H1 (cell line): ENCODE data around the gene DPEP2NB. TPM values are rescaled to one million over a fixed set of nuclear protein-coding genes. Genes with fewer than 3 reads are reported as not detected.

Source experiments
- CTCF ChIA-PET: fragments of 300-600 bp; sonication (Branson Sonifier 250); formaldehyde crosslinking; loops from one replicate; lab custom pipeline; 2021; ENCODE audit not compliant: partially characterized antibody; lab: Charles Lee
- POLR2A ChIA-PET: fragments of 300-600 bp; sonication (Branson Sonifier 250); formaldehyde crosslinking; loops from one replicate; lab custom pipeline; 2021; ENCODE audit warnings: inconsistent platforms; ENCODE audit not compliant: partially characterized antibody; lab: Charles Lee
- DNase-seq, 2 experiments: peaks; one replicate each; pipeline versions ENCODE4 v3.0.0 to v3.0.0-alpha.2; 2010 to 2022; ENCODE audit warnings: low spot score in 2 of 2, low read depth in 1 of 2, mixed read lengths in 1 of 2
- FAIRE-seq: peaks from 2 replicates; lab custom pipeline; 2011; peaks lifted over from hg19 to GRCh38; lab: Jason Lieb, UNC
- H2AFZ ChIP-seq: 2 replicates; pipeline ENCODE4 v1.8.1; 2012; ENCODE audit warnings: low read length, inconsistent platforms
- H2AK5ac ChIP-seq: 2 replicates; pipeline ENCODE4 v1.6.1; 2013; ENCODE audit warnings: low read depth, low read length
- H2BK120ac ChIP-seq: replicated peaks from 2 replicates; pipeline ENCODE3; 2013; ENCODE audit warnings: low read depth, low read length, inconsistent platforms
- H2BK12ac ChIP-seq: 2 replicates; pipeline ENCODE4 v1.6.1; 2013; ENCODE audit warnings: low read depth, low read length
- H2BK15ac ChIP-seq: 2 replicates; pipeline ENCODE4 v1.6.1; 2013; ENCODE audit warnings: low read length
- H2BK20ac ChIP-seq: 2 replicates; pipeline ENCODE4 v1.6.1; 2013; ENCODE audit warnings: low read length
- H2BK5ac ChIP-seq: 2 replicates; pipeline ENCODE4 v1.6.1; 2013; ENCODE audit warnings: low read depth, low read length
- H3K14ac ChIP-seq: 2 replicates; pipeline ENCODE4 v1.6.1; 2013; ENCODE audit warnings: inconsistent platforms; ENCODE audit not compliant: insufficient read length
- H3K18ac ChIP-seq: 2 replicates; pipeline ENCODE4 v1.6.1; 2013; ENCODE audit warnings: low read length; ENCODE audit errors: extremely low read depth
- H3K23ac ChIP-seq: 2 replicates; pipeline ENCODE4 v1.6.1; 2013; ENCODE audit warnings: inconsistent platforms; ENCODE audit not compliant: insufficient read length
- H3K23me2 ChIP-seq: 2 replicates; pipeline ENCODE4 v1.6.1; 2013; ENCODE audit warnings: low read depth, low read length
- H3K27ac ChIP-seq: 2 replicates; pipeline ENCODE4 v1.6.1; 2011; ENCODE audit warnings: low read depth, low read length, inconsistent platforms
- H3K27me3 ChIP-seq, 4 experiments: replicated peaks in 1 of 4; 1 replicate in 1 of 4; 2 replicates in 3 of 4; pipeline versions ENCODE4 v1.6.1 to v1.8.1; 2011 to 2013; ENCODE audit warnings: low read length in 3 of 4, mild to moderate bottlenecking in 3 of 4, inconsistent platforms in 2 of 4, mixed read lengths in 2 of 4, moderate library complexity in 1 of 4; ENCODE audit not compliant: control insufficient read depth in 3 of 4, insufficient read depth in 3 of 4; ENCODE audit errors: extremely low read depth in 1 of 4
- H3K36me3 ChIP-seq, 4 experiments: 2 replicates each; pipeline versions ENCODE4 v1.6.1 to v1.8.1; 2011 to 2013; ENCODE audit warnings: mild to moderate bottlenecking in 4 of 4, low read length in 3 of 4, moderate library complexity in 2 of 4, control low read depth in 1 of 4, inconsistent platforms in 1 of 4; ENCODE audit not compliant: insufficient read depth in 4 of 4, control insufficient read depth in 2 of 4
- H3K4ac ChIP-seq: replicated peaks from 2 replicates; pipeline ENCODE3; 2013; ENCODE audit warnings: low read length, low read depth, mixed read lengths, inconsistent platforms; ENCODE audit not compliant: insufficient read length
- H3K4me1 ChIP-seq, 4 experiments: replicated peaks in 1 of 4; 1 replicate in 1 of 4; 2 replicates in 3 of 4; pipeline versions ENCODE4 v1.6.1 to v1.8.1; 2011 to 2013; ENCODE audit warnings: low read length in 3 of 4, inconsistent platforms in 2 of 4, mixed read lengths in 1 of 4; ENCODE audit not compliant: insufficient read depth in 4 of 4, control insufficient read depth in 3 of 4
- H3K4me2 ChIP-seq, 2 experiments: 2 replicates each; pipeline versions ENCODE4 v1.6.1 to v1.8.1; 2011 to 2013; ENCODE audit warnings: low read depth in 2 of 2, low read length in 2 of 2, control low read depth in 1 of 2, inconsistent platforms in 1 of 2, mild to moderate bottlenecking in 1 of 2; ENCODE audit not compliant: insufficient read depth in 1 of 2
- H3K4me3 ChIP-seq, 4 experiments: fragments of 200-600, 300-600 bp in 1 of 4; sonication (generic), shearing (Covaris generic), sonication (Bioruptor Twin) in 1 of 4; 2 replicates each; pipeline versions ENCODE4 v1.5.1 to v1.8.1; 2011 to 2016; ENCODE audit warnings: low read length in 4 of 4, low read depth in 3 of 4, control low read depth in 2 of 4, inconsistent platforms in 2 of 4, mild to moderate bottlenecking in 2 of 4, mixed read lengths in 1 of 4, moderate library complexity in 1 of 4; ENCODE audit not compliant: insufficient read depth in 2 of 4; ENCODE audit errors: extremely low read depth in 1 of 4
- H3K56ac ChIP-seq: replicated peaks from 2 replicates; pipeline ENCODE3; 2013; ENCODE audit warnings: low read depth, mild to moderate bottlenecking, mixed read lengths, low read length, inconsistent platforms; ENCODE audit not compliant: insufficient read length
- H3K79me1 ChIP-seq: 2 replicates; pipeline ENCODE4 v1.6.1; 2013; ENCODE audit warnings: low read depth, low read length, control low read depth
- H3K79me2 ChIP-seq, 2 experiments: 2 replicates each; pipeline versions ENCODE4 v1.6.1 to v1.8.1; 2012 to 2013; ENCODE audit warnings: low read length in 2 of 2, mild to moderate bottlenecking in 2 of 2, inconsistent platforms in 1 of 2; ENCODE audit not compliant: insufficient read depth in 2 of 2, control insufficient read depth in 1 of 2
- H3K9ac ChIP-seq, 4 experiments: replicated peaks in 1 of 4; 1 replicate in 1 of 4; 2 replicates in 3 of 4; pipeline versions ENCODE4 v1.6.1 to v1.8.1; 2011 to 2013; ENCODE audit warnings: low read depth in 3 of 4, low read length in 3 of 4, control low read depth in 2 of 4, mild to moderate bottlenecking in 2 of 4, moderate library complexity in 2 of 4, inconsistent platforms in 1 of 4; ENCODE audit errors: extremely low read depth in 1 of 4
- H3K9me3 ChIP-seq, 2 experiments: 2 replicates each; pipeline versions ENCODE4 v1.6.1 to v1.8.1; 2012 to 2013; ENCODE audit warnings: mild to moderate bottlenecking in 2 of 2, moderate library complexity in 2 of 2, control low read depth in 1 of 2, inconsistent platforms in 1 of 2, low read depth in 1 of 2, low read length in 1 of 2, mixed read lengths in 1 of 2; ENCODE audit not compliant: insufficient read depth in 2 of 2
- H4K20me1 ChIP-seq, 2 experiments: replicated peaks in 1 of 2; 2 replicates each; pipeline versions ENCODE3 to v1.8.1; 2011 to 2013; ENCODE audit warnings: inconsistent platforms in 2 of 2, low read length in 2 of 2, mild to moderate bottlenecking in 1 of 2; ENCODE audit not compliant: insufficient read depth in 2 of 2, control insufficient read depth in 1 of 2
- H4K5ac ChIP-seq: 2 replicates; pipeline ENCODE4 v1.6.1; 2013; ENCODE audit warnings: low read length, low read depth, mixed read lengths, inconsistent platforms; ENCODE audit not compliant: insufficient read length
- H4K8ac ChIP-seq: 2 replicates; pipeline ENCODE4 v1.8.0; 2013; ENCODE audit warnings: mild to moderate bottlenecking, moderate library complexity, low read length, inconsistent platforms; ENCODE audit not compliant: insufficient read depth; ENCODE audit errors: extremely low read depth
- H4K91ac ChIP-seq: replicated peaks from 2 replicates; pipeline ENCODE3; 2013; ENCODE audit warnings: low read length, mixed read lengths, inconsistent platforms; ENCODE audit not compliant: insufficient read length
- BACH1 ChIP-seq: IDR thresholded peaks from 2 replicates; pipeline ENCODE4 v1.6.1; 2012; ENCODE audit warnings: low read length, improper control_type of control experiment
- CBX8 ChIP-seq: fragments of 300-800, 300-1000 bp; sonication (generic); IDR thresholded peaks from 2 replicates; pipeline ENCODE4 v1.7.1; 2016; ENCODE audit warnings: low read depth, low read length, borderline replicate concordance
- CEBPB ChIP-seq: IDR thresholded peaks from 2 replicates; pipeline ENCODE4 v1.6.1; 2012; ENCODE audit warnings: low read depth, low read length
- CHD1 ChIP-seq: IDR thresholded peaks from 2 replicates; pipeline ENCODE4 v1.6.1; 2012; ENCODE audit warnings: low read depth, low read length, improper control_type of control experiment
- EZH2 ChIP-seq: fragments of 200-600 bp; sonication (generic); IDR thresholded peaks from 2 replicates; pipeline ENCODE4 v1.7.1; 2012; ENCODE audit warnings: low read depth, mild to moderate bottlenecking, moderate library complexity, low read length, inconsistent platforms; ENCODE audit not compliant: severe bottlenecking
- MAFK ChIP-seq: IDR thresholded peaks from 2 replicates; pipeline ENCODE4 v1.6.1; 2012; ENCODE audit warnings: low read depth, mild to moderate bottlenecking, improper control_type of control experiment, low read length
- NRF1 ChIP-seq: IDR thresholded peaks from 2 replicates; pipeline ENCODE4 v1.6.1; 2011; ENCODE audit warnings: mild to moderate bottlenecking, low read depth, low read length, improper control_type of control experiment
- RBBP5 ChIP-seq: IDR thresholded peaks from 2 replicates; pipeline ENCODE4 v1.7.1; 2012; ENCODE audit warnings: low read depth, mild to moderate bottlenecking, inconsistent platforms, low read length, moderate library complexity, borderline replicate concordance
- SAP30 ChIP-seq: fragments of 300-600 bp; sonication (generic); IDR thresholded peaks from 2 replicates; pipeline ENCODE4 v1.7.1; 2012; ENCODE audit warnings: low read length, moderate library complexity, mild to moderate bottlenecking, inconsistent platforms; ENCODE audit not compliant: insufficient read depth, insufficient replicate concordance
- SIRT6 ChIP-seq: IDR thresholded peaks from one replicate; pipeline ENCODE4 v1.7.1; 2012; ENCODE audit warnings: low read length, inconsistent platforms
- SRF ChIP-seq: IDR thresholded peaks from 2 replicates; pipeline ENCODE4 v1.6.1; 2011; ENCODE audit warnings: mild to moderate bottlenecking, low read depth, low read length, moderate library complexity
- TCF12 ChIP-seq: IDR thresholded peaks from 2 replicates; pipeline ENCODE4 v1.6.1; 2011; ENCODE audit warnings: low read depth, mild to moderate bottlenecking, low read length
- YY1 ChIP-seq: IDR thresholded peaks from 2 replicates; pipeline ENCODE4 v1.6.1; 2011; ENCODE audit warnings: low read depth, mild to moderate bottlenecking, low read length
- WGBS, 2 experiments: shearing (Covaris generic) in 1 of 2; methylation state at CpG; one replicate each; pipeline versions ENCODE4 v1.1.6 to v1.1.7; 2013 to 2015; ENCODE audit warnings: low lambda C conversion rate in 2 of 2, mixed read lengths in 2 of 2, inconsistent platforms in 1 of 2, low coverage in 1 of 2, missing lambda C conversion rate in 1 of 2; ENCODE audit not compliant: insufficient replicate concordance in 2 of 2, insufficient coverage in 1 of 2, insufficient read length in 1 of 2; ENCODE audit errors: extremely low coverage in 1 of 2, missing lambda C conversion rate in 1 of 2; 5-methylcytosine and 5-hydroxymethylcytosine counted together
- polyA plus RNA-seq, 7 experiments: library from polyadenylated mRNA; depleted of rRNA in 3 of 7; stranded (reverse) in 5 of 7; unstranded in 2 of 7; fragments of >200 nt in 5 of 7; fragments of 200-250 nt in 2 of 7; gene quantifications; 1 replicate in 5 of 7; 2 replicates in 1 of 7; 4 replicates in 1 of 7; pipeline versions ENCODE4 v1.2.1 to v1.2.3, GENCODE V29; 2011 to 2013; ENCODE audit warnings: missing spikeins in 2 of 7, mixed read lengths in 2 of 7
- total RNA-seq: library from RNA; stranded (reverse); fragmentation: NEBNext Ultra II Directional; extraction: Animal tissue kit (Norgen Biotek cat#: 25700); gene quantifications from 2 replicates; pipeline ENCODE4 v1.2.1, GENCODE V29; 2021

Gene DPEP2NB
- total and polyA plus RNA-seq, 2 of the 8 experiments (the other 6 are each of a cell fraction or from before 2014, with no cell fraction given), result not detected

DNA sequence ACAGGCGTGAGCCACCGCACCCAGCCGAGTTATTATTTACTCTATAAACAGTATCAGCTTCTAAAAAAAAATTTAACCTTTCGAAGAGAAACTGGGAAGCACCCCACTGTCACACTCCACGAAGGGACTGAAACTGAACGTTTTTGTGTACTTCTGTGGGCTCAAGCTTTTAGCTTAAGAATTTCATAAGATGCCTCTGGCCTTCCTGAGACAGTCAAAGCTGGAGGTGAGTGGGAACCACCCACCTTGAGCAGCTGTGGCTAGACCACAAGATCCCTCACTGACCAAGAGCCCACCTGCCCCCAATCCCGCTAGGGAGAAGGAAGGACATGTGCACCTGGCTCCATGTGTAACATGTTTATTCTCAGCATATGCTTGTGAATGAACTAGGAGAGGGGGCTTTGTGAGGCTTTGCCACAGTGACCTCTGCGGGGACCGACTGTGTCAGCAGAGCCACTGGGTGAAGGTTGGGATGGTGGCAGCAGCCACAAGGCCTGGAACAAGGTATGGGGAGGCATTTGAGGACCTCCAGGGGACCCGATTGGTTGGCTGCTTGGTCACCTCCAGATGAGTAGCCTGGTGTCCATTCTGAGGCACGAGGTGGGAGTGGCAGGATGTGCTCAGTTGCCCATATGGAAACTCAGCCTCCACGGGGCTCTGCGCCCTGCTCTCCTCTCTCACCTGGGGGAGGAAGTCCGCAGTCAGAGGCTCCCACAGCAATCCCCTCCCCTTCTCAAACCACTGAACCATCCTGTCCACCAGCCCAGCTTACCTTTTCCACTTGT, 40.2 kb downstream of the DPEP2NB start:
- H2BK120ac ChIP-seq, result no peak overlapping the region
- H4K20me1 ChIP-seq, result no peaks in the 10 kb centered on the region
- no peak overlapping the region for H4K91ac ChIP-seq
- H3K27ac ChIP-seq, result no peak overlapping the region
- H3K23me2 ChIP-seq, result no peaks in the 10 kb centered on the region
- ChIA-PET POLR2A (interaction anchor here (0.8 to 1.4 kb wide), 2 partner anchors 30 to 109 kb away, joined by 3 to 5 read pairs; partner anchors contain the start of gene NFATC3), CTCF (interaction anchor here (0.9 to 2.7 kb wide), 4 partner anchors 8 to 305 kb away, joined by 3 to 10 read pairs (median 3); no protein-coding TSS in a partner anchor)
- H3K4ac ChIP-seq, result no peak overlapping the region
- H3K4me1 ChIP-seq, result peaks cover 0 to 4% (median 0%) of the 10 kb centered on the region in 4 experiments; a peak in 3 of 7 replicates
- no peaks in the 10 kb centered on the region; a peak in 1 of 8 replicates for H3K36me3 ChIP-seq
- no peak overlapping the region for H3K4me2 ChIP-seq
- no peak overlapping the region for H2AK5ac ChIP-seq
- no peak overlapping the region for H4K8ac ChIP-seq
- H2BK20ac ChIP-seq, result no peak overlapping the region
- no peak overlapping the region for H2BK15ac ChIP-seq
- H3K4me3 ChIP-seq, result no peak overlapping the region
- H3K14ac ChIP-seq, result no peak overlapping the region
- no peak overlapping the region for H3K23ac ChIP-seq
- H3K9ac ChIP-seq, result no peak overlapping the region
- H4K5ac ChIP-seq, result no peak overlapping the region
- H2BK12ac ChIP-seq, result no peak overlapping the region
- H3K56ac ChIP-seq, result no peak overlapping the region
- FAIRE-seq (no peak), DNase-seq (no peak)
- H3K18ac ChIP-seq, result no peak overlapping the region
- H2BK5ac ChIP-seq, result no peak overlapping the region
- no peaks in the 10 kb centered on the region for H3K9me3 ChIP-seq
- 88% methylated on average over 14 of the region's 14 CpGs; no CpG with 5 or more reads in 1 of the 2 experiments for WGBS, 2 experiments
- H2AFZ ChIP-seq, result no peak overlapping the region
- no peaks in the 10 kb centered on the region for H3K79me2 ChIP-seq
- no peaks in the 10 kb centered on the region; a peak in 1 of 7 replicates for H3K27me3 ChIP-seq
- no peaks in the 10 kb centered on the region for H3K79me1 ChIP-seq
- TF ChIP-seq BACH1, result no peak
- TF ChIP-seq SRF, result no peak
- TF ChIP-seq CBX8, result no peak
- TF ChIP-seq SIRT6, result no peak
- no peak for TF ChIP-seq CEBPB
- TF ChIP-seq YY1, result no peak
- no peak for TF ChIP-seq NRF1
- TF ChIP-seq CHD1, result no peak
- TF ChIP-seq EZH2, result no peak
- no peak for TF ChIP-seq MAFK
- TF ChIP-seq TCF12, result no peak
- TF ChIP-seq SAP30, result no peak
- TF ChIP-seq RBBP5, result no peak
